Choroid plexus epithelial cell (primary cell): ENCODE results near the gene GRB14.

ENCODE experiments used
- DNase-seq: peaks from one replicate; pipeline ENCODE4 v3.0.0-alpha.2; 2010; ENCODE audit warnings: low read depth
- H3K4me3 ChIP-seq: 2 replicates; pipeline ENCODE4 v1.5.1; 2011; ENCODE audit warnings: low read depth, mild to moderate bottlenecking, control low read depth, low read length, moderate library complexity
- TF ChIP-seq, protein P1 (sequence below): conservative IDR thresholded peaks from 2 replicates; pipeline ENCODE4 v1.5.1; 2011; ENCODE audit warnings: low read depth, mild to moderate bottlenecking, control low read depth, inconsistent platforms, low read length, moderate library complexity

GRB14 gene

DNA sequence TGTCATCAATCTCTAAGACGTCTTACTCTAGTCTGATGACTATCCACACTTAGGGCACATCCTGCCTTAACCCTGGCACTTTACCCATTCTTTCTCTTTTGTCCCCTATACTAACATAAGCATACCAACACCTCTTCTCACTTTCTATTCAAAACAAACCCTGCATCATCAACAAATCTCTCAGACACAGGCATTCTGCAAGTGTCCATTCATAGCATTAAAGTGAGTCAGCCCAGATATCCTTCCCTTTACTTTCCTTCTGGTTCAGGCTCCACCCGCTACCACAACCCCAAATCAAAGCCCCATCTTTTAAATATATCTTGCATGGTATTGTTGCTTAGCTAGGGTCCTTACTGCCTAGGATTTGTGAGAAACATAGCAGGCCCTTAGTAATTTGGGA, 3.8 kb downstream of the GRB14 start:
- H3K4me3 ChIP-seq = no peak overlapping the region
- TF ChIP-seq, protein P1, sequence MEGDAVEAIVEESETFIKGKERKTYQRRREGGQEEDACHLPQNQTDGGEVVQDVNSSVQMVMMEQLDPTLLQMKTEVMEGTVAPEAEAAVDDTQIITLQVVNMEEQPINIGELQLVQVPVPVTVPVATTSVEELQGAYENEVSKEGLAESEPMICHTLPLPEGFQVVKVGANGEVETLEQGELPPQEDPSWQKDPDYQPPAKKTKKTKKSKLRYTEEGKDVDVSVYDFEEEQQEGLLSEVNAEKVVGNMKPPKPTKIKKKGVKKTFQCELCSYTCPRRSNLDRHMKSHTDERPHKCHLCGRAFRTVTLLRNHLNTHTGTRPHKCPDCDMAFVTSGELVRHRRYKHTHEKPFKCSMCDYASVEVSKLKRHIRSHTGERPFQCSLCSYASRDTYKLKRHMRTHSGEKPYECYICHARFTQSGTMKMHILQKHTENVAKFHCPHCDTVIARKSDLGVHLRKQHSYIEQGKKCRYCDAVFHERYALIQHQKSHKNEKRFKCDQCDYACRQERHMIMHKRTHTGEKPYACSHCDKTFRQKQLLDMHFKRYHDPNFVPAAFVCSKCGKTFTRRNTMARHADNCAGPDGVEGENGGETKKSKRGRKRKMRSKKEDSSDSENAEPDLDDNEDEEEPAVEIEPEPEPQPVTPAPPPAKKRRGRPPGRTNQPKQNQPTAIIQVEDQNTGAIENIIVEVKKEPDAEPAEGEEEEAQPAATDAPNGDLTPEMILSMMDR = no peak
- peak; percentile 59 for DNase-seq

DNA sequence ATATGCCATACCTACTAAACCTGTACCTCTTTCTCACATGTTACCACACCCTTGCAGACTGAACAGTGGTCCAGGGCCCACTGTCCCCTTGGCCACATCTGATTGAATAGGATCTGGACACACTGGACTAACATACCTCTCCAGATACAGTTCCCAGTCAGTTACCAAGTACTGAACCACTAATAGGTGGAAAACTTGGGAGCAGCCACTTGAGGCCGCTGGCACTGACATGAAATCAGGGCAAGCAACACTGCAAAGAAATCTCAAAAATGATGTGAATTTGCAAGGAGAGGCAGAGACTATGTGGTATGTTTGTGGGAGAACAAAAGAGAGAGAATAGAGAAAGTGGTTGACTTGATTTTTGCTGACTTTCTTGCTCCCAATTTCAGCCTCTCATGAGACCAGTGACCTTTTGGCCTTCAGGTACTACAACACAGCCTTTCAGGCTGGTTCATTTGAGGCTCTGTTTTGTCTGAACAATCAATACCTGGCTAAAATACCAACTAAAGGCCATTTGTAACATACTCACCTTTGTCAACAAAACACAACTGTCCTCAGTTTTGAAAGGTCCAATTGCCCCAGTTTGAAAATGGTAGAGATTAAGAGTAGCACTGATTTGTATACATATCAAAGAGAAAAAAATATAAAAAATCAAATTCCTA, 7.8 kb downstream of the GRB14 start:
- TF ChIP-seq, protein P1 = no peak
- DNase-seq = no peak
- H3K4me3 ChIP-seq = no peak overlapping the region

DNA sequence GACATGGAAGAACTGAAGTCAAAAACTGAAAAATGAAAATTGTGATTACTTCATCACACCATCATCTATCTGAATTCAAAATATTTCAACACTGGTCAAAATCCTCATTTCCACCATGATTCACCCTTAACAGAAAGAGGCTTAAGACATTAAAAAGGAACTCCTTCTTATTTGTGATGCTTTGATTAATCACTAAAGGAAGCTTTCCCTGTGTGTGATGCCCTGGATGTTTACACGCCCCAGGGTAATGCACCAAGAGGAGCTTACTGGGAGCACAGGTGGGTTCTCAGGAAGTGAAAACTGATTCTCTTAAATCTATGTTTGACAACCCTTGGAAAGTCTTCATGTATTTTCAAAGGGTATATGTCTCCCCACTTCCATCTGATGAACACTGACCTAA, 11.5 kb downstream of the GRB14 start:
- no peak for DNase-seq
- H3K4me3 ChIP-seq = no peak overlapping the region
- TF ChIP-seq, protein P1 = no peak

DNA sequence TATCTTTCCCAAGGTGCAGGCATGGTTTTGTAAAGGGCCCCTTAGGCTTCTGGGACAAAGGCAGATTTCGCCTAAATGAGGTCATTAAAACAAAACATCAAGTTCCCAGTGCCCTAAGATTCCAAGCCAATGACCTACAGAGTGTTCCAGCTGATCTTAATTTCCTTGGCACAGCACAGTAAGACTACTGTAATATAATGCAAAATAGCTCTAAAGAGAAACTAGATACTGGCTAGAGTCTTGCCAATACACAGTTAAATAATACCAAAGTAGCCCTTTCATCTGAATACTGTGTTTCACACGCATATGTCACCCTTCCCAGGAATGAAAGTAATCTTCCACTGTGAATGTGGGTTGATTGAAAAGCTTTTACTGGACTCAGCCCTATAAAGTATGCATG, 14.7 kb downstream of the GRB14 start:
- TF ChIP-seq, protein P1 = no peak
- peak; percentile 56 for DNase-seq
- H3K4me3 ChIP-seq = no peak overlapping the region

DNA sequence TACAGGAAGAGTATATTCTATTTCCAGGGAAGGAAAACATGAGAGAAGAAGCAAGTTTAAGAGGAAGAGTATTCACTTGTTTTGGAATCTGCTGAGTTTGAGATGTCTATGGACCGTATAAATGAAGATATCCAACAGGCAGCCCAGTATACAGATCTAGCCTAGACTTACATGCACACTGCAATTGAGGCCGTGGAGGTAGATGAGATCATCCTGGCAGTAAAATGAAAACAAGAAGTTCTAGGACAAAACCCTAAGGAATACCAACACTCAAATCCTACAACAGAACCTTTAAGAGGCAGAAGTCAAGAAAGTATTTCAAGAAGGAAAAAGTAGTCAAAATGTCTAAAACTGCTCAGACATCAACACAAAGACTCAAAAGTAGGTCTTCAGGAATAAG, 16.0 kb downstream of the GRB14 start:
- no peak overlapping the region for H3K4me3 ChIP-seq
- DNase-seq = no peak
- TF ChIP-seq, protein P1 = no peak

DNA sequence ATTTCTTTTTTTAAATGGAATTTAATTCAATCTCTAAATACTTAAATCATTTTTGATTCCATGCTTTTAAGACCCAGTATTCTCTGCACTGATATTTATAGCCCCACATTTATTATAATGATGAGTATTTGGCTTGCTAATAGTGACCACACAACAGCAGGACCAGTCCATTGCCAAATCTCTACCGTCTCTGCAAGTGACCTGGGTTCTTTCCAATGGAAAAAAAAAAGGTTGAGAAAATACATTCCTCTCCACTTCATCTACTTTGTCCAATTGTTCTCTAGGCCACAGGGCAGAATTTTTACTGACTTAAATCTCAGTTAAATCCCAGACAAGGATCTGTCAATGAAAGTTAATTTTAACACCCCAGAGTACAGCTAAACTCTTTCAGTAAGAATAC, 20.5 kb downstream of the GRB14 start:
- no peak overlapping the region for H3K4me3 ChIP-seq
- TF ChIP-seq, protein P1 = no peak
- DNase-seq = peak; percentile 21

DNA sequence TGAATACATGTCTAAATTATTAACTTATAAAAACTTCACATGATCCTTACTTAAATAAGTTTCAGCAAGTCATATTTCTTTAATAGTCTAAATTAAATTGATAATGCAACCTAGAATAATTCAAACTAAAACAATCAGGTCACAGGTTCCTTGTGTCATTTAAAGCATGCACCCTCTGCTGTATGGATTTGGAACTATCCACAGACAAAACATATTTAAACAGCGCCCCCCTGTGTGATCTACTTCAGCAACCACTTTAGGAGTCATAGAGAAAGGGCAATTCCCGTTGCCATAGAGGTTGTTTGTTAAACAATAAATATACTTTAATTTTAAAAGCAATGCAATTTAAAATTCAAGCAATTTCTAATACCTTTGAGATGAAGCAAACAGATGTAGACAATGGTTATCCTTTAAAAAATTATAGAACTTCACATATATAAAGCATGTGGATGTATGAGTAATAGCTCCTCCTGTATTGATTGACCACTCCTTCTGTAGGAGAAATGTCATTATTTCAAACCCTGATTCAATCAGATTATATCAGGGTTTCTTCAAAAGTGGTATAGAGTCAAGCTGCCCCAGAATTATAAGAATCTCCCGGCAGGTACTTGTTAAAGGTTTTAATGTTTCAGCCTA, 21.2 kb downstream of the GRB14 start:
- no peak overlapping the region for H3K4me3 ChIP-seq
- TF ChIP-seq, protein P1 = peak; percentile 92
- DNase-seq = peak; percentile 93
